Measurements from ENCODE around the gene MTOR.

DNA sequence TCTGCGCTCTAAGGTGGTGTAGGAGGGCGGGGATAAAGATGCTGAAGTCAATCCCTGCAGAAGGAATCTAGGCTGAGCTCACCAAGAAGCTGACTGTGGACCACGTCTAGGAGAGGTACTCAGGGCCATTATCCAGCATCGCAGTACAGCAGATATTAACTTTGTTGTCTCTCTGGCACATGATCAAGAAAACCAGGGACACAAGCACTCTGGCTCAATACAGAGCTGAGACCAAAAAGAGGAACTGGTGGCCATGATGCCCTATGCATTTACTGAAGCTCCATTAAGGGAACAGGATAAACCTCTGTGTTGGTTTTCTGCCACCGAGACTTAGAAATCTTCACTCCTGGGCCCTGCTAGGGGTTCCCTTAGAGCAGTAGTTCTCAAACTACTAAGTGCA lies 111.2 kb downstream of the MTOR start:
- TF ChIP-seq, protein P1, sequence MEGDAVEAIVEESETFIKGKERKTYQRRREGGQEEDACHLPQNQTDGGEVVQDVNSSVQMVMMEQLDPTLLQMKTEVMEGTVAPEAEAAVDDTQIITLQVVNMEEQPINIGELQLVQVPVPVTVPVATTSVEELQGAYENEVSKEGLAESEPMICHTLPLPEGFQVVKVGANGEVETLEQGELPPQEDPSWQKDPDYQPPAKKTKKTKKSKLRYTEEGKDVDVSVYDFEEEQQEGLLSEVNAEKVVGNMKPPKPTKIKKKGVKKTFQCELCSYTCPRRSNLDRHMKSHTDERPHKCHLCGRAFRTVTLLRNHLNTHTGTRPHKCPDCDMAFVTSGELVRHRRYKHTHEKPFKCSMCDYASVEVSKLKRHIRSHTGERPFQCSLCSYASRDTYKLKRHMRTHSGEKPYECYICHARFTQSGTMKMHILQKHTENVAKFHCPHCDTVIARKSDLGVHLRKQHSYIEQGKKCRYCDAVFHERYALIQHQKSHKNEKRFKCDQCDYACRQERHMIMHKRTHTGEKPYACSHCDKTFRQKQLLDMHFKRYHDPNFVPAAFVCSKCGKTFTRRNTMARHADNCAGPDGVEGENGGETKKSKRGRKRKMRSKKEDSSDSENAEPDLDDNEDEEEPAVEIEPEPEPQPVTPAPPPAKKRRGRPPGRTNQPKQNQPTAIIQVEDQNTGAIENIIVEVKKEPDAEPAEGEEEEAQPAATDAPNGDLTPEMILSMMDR (IDR thresholded peaks at IDR 0.05; ENCODE audit: low read length): no peak
- TF ChIP-seq EZH2 (optimal IDR thresholded peaks at IDR 0.05; ENCODE audit: low read depth, low read length) (no peak), EZH2phosphoT487 (IDR thresholded peaks at IDR 0.05; ENCODE audit: low read length) (no peak)
